COLO668 (cell line): ENCODE results near the gene SCN5A.
A peak's percentile ranks its signal among the peaks of the same experiment; 100 is the strongest.

Source experiments
- DNase-seq: peaks from one replicate; lab custom pipeline; 2025; ENCODE audit not compliant: unreplicated experiment; lab: John Stamatoyannopoulos, UW

SCN5A gene

DNA sequence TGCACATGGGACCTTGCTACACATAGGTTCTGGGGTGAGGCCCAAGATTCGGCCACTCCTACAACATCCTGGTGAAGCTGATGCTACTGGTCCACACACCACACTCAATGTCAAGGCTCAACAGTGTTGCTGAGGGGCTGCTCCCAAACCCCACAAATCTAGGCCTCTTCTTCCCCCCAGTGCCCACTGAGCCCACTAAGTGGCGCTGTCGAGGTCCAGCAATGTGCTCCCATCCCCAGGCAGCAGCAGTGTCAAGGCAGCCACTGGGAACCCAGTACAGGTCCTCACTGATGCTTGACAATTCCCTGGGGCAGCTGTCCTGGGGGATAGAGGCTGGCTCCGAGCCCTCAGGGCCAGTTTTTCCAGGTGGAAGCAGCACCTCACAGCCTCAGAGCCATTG is 21.5 kb downstream of the SCN5A start:
- DNase-seq = peak; percentile 1

DNA sequence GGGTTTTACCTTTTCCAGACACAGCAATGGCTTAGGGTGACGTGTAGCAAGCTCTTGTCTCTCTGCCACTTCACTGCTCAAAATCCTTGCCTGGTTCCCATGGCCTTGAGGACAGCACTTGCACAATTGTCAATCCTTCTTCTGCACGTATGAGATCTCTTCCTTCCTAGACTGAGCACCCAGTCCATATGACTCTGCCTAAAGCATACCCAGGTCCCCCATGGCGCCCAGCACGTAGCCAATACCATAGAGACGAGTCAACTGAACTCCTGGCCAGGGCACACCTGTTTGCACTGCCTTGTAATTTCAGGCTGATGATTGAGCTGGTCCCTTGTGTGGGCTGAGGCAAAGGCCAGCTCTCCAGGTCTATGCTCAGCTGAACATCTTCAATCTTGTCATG is 23.3 kb downstream of the SCN5A start:
- no peak for DNase-seq

DNA sequence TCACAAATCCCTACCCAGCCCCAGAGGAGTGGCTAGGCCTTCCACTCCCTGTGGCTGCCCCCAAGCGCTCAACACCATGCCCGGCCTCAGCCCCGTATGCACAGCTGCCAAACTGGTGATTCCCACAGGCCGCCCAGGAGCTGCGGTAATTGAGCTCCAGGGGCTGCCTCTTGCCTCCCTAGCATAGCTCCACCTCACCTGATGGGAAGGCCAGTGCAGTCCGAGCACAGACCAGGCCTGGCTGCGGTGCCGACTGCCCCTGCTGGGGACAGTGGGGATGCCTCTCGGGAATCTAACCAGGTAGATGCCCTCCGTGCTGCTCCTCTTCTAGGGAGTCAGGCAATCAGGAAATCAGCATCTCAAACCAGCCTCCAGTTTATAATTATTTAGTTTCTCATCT is 25.9 kb downstream of the SCN5A start:
- no peak for DNase-seq

DNA sequence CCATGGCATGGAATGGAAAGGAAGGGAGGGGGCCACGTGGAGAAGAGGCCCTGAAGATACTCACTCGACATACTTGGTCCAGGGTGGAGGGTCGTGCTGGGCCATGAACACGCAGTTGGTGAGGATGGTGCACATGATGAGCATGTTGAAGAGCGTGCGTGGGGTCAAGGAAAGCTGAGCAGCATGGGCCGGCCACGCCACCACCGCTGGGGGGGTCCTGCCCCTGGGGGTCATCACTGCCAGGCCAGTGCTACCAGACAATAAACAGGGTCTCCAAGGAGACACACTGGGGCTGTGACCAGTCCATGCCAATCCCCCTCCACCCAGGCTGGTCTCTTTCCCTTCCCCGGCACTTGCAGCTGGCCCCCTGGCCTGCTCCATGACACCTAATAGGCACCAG is 27.2 kb downstream of the SCN5A start:
- no peak for DNase-seq

DNA sequence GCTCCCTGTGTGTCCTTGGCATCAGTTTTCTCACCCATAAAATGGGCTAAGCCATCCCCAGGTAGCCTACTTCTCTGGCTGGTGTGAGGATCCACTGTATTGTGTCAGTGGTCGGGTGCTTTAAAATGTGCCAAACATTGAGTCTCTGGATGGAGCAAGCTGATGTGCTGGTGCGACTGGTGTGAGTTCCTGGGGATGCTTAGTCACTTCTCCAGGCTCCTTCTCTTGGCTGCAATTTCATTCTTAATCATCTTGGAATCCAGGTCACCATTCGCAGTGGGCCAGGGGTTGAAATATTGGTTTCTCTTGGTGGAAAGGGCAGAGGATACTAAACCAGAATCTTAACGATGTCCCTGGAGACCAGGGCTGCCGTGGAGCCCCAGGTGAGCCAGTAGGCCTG is 29.3 kb downstream of the SCN5A start:
- no peak for DNase-seq

DNA sequence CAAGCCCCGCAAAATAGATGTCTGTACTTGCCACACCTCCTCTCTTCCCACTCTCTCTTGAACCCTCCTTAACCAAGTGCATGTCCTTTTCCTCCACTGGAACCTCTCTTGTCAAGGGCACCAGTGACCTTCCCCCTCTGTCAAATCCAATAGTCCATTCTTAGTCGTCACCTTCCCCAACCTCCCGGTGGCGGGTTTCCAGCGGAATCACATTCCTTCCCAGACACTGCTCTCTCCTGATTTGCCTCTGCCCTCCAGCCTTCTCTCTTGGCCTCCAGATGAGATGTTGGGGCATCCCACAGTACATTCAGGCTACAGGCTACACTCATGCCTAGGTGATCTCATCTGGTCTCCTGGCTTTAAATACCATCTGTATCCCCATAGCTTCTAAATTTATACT is 31.1 kb downstream of the SCN5A start:
- DNase-seq = no peak

DNA sequence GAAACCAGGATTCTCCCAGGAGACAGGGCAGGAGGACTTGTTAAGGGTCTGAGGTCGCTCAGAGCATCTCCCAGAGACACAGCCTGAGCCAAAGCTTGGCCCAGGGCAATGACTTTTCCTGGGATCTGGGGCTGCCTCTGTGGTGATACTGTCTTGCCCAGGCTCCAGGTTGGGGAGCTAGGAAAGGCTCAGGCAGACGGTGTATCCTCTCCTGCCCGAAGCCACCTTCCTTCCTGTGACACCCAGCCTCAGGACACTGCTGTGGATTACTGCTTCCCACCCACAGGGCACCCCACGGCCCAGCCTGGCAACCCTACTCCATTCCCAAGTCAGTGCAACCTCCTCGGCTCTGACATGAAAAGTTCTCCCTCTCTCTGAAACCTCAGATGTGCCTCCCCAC is 31.9 kb downstream of the SCN5A start:
- no peak for DNase-seq

DNA sequence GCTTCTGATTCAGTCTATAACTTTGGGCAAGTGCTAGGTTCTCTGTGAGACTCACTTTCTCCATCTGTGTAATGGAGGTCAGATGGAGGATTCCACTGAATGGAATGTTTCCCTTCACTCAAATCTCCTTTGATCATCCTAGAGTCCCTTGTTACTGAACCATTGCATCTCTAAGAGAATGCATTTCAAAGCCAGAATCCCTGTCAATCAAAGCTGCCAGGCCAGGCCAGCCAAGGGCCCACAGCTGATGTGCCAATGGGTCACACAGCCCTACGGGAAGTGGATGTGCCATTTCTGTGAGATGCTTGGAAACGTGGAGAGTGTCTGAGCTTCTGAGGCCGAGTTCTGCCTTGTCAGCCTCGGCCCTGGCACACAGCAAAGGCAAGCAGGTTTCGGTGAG is 32.4 kb downstream of the SCN5A start:
- DNase-seq = no peak

DNA sequence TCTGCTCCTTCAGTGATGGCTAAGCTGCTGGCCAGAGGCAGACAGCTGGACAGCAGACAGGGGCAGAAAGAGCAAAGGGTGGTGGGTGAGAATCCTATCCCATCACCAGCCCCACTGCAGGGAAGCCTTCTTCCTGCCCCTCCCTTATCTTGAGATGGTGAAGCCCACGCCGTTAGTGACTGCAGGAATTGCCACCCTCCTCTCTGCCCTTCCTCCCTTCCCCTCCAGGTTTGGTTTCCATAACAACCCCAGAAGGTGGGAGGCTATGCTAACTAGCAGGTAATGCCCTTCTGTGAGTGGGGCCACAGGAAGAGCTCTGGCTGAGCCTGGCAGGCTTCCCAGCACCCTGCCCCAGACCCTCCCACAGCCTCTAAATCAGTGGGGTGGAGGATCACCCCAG is 32.8 kb downstream of the SCN5A start:
- DNase-seq = no peak

DNA sequence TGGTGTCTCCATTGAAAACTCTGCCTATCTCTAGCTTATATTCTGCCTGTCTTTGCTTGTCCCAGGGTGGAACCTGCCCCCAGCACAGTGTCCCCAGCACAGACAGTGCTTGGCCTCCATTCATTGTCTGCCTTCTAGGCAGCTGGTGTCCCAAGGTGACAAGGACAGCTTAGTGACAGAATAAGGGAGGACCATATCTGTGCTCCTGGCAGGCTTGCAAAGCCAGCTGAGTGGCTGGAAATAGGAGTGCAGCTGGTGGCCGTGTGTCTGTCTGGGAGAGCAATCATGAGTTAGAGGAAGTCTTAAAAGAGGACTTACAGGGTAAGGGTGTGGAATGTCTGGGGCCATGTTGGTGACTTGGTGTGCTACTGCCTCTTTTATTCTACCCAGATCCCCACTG is 33.4 kb downstream of the SCN5A start:
- no peak for DNase-seq

DNA sequence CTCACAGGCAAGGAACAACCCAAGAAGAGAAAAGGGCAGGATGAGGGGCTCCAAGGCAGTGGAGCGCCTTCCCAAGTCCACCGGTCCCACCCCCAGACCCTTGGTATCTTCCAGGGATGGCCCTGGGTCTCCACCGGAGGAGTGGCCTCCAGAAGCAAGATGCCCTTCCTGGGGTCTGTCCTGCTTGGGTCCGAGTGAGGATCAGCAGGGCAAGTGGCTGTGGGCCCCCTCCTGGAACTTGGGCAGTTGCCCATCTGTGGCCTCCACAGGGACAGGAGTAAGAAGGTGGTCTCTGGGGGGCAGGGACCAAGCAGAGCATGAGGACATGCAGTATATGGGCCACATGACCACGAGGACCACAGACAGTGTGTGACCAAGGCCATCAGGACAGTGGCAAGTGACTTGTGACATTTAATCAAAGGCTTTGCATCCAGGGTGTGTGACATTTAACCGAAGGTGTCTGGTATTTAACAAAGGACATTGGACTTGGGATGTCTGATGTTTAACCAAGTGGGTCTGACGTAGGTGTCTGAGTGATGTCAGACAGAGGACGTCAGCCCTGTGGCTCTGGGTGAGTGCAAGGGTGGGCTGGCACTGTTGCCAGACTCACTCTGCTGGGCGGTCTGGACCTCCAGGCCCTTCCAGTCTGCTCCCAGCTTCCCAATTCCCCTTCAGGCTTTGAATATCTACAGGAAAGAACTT is 34.7 kb downstream of the SCN5A start:
- no peak for DNase-seq

DNA sequence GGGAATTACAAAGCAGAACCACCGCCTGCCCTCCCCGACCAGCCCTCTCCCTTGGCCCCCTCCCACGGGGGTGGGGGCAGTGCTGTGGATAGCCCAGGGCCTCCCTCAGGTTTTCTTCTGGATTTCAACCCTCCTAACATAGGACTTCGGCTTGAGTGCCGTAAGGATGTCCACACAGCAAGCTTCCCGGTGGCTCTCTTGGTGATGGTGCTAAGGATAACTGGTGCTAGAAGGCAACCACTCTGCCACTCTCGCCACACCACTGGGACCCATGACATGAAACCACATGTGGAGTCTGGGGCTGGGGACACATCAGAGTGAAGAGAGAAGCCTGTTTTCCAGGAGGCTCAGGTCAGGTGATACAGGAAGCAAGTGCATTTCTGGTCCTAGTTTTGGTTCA is 35.4 kb downstream of the SCN5A start:
- no peak for DNase-seq

DNA sequence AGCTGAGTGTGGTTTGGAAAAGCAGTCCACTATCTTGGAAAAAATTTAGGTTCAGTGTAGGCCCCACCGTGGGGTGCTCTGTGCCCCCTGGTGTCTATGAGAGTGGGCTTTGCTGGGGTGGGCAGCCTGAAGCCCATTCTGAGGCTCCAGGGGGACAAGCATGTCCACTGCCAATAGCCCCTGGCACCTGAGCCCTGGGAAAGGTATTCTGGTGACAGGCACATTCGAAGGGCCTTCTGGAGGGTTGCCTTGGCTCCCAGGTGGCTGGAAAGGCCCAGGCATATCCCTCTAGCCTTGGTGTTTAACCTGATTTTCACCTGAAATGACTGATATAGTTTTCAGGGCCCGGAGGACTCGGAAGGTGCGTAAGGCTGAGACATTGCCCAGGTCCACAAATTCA is 36.1 kb downstream of the SCN5A start:
- DNase-seq = no peak

DNA sequence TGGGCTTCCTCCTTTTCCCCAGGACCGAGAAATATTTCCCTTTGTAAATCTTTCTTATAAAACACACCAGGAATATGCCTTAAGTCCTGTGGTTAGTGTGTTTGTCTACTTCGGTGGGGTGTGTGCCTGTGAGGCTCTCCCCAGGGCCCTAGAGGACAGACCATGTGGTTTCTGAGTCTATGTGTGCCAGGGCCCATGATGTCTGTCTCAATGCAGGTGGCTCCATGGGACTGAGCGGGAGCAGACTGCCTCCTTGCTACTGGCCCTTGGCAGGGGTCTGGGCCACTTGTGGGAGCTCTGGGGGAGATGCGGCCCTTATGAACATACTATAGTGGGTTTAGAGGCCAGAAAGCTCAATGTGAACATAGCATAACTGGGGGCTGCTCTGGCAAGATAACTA is 37.6 kb downstream of the SCN5A start:
- DNase-seq = no peak

DNA sequence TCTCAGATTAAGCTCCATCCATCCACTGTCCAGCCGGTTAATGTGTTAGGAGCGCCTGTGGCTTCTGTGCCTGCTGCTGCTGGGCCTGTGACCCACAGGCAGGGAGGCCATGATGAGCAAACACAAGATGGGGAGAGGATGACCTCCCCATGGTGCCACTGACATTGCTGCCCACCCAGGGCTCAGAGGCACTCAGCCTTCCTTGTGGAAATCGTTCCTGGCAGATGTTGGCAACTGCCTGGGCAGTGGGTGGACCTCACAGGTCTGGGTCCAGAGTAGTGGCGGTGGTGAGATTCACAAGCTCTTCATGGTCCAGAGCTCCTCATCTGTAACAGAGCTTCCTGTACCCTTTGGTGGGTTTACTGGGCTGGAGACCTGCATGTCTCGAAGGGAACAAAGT is 38.6 kb downstream of the SCN5A start:
- no peak for DNase-seq

DNA sequence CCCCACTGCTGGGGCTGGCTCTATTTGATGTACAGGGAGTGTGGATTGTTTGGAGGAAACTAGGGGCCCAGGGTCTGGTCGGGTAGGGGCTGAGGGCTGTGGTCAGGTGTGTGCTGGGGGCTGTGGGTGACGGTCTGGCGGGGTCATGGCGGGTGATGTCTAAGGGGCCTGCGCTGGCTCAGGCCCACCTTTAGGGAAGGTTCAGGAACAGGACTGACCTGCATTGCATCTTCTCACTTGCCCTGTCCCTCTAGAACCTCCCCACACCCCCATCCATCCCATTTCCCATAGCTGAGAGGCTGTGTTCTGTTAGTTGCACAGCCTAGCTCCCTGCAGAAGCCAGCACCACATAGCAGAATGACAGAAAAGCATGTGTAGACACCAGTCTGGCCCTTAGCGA is 39.1 kb downstream of the SCN5A start:
- no peak for DNase-seq

DNA sequence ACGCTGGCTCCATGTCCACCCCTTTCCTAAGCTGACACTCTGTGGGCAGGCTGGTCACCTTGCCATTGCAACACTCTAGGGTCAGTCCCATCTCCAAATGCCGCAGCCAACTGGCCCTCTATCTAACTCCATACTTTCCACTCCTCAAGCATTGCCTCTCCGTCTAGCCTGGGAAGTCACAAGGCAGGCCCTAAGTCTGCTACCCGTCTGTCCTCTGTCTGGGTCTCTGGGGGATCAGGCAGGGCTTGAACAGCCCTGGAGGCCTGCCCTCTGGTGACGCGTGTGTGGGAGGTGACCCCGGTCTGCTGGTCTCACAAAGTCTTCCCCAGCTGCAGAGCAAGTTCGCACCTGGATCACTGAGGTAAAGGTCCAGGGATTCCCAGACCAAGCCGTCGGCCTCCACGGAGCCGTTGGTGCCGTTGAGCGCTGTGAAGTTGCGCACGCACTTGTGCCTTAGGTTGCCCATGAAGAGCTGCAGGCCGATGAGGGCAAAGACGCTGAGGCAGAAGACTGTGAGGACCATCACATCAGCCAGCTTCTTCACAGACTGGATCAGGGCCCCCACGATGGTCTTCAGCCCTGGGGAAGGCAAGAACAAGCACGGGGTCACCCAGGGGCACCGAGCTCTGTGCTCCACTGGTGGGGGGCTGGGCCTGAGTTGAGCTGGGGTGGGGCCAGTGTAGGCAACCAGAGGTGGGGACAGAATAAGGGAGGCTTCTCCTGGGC is 39.9 kb downstream of the SCN5A start:
- no peak for DNase-seq

DNA sequence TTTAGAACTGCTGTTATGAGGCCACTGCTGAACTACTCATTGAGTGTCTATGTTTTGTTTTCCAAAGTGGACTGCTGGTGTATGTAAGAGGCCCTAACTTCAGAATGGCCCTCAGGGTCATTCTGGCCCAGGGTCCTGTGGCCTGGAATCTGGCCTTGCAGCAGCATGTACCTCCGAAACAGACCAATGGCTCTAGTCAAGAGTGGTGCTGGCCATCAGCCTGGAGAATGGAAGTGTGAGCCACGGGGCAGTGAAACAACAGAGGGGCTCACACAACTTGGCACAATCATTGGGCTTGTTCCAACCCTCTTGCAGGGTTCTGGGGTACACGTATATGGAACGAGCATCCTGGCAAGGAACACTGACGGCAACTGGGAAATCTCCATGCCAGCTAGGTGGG is 40.5 kb downstream of the SCN5A start:
- DNase-seq = no peak

DNA sequence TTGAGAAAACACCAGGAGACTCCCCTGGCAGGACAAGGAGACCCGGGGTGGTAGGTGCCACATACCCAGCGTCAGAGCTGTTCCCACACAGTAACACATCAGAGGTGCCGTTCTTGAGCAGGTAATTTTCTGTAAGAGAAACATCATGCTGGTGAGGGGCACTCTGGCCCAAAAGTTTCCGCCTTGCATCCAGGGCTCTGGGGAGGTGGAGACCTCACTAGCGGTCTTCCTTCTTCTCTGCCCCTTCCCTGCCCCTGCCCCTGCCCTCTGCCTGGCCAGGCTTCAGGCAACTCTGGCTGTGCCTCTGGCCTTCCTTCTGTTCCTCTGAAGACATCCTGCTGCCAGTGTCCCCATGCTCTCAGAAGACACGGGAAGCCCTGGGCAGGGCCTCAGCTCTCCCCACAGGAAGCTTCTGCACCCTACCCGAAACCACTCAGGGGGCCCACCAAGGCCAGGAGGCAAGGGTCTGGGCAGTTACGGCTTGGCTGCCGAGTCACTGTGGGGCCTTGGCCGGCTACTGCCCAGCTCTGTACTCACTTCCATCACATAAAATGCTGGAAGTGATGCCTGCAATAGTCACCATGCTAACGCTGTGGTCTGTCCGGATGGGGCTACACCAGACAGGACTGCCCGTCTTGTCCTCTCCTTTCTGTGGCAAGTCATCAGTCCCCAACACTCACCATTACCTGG is 41.3 kb downstream of the SCN5A start:
- DNase-seq = no peak

DNA sequence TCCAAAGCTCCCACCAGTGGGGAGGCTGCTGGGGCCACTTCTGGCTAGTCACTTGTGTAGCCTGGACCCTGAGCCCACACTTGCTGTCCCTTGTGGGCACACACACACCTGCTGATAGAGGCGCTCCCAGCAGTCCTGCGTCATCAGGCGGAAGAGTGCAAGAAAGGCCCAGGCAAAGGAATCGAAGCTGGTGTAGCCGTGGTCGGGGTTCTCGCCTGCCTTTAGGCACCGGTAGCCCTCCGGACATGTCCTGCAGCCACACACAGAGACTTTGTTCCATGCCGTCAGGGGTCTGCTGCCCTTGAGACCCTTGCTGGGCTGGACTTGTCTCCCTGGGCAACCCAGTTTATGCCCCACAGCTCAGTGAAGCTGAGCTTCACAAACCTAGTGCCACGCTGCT is 42.9 kb downstream of the SCN5A start:
- DNase-seq = no peak

DNA sequence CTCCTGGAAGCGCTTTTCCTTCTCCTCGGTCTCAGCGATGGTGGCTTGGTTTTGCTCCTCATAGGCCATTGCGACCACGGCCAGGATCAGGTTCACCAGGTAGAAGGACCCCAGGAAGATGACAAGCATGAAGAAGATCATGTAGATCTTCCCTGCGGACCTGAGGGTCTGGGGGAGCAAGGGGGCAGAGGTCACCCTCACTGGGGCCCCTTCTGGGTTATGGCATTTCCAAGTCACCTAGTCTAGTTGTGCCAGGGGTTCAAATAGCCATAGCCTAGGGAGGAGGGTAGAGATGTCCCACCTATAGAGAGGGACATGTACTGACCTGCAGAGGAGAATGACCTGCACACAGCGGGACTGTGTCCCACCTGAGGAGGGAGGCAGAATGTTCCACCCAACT is 43.5 kb downstream of the SCN5A start:
- DNase-seq = no peak

DNA sequence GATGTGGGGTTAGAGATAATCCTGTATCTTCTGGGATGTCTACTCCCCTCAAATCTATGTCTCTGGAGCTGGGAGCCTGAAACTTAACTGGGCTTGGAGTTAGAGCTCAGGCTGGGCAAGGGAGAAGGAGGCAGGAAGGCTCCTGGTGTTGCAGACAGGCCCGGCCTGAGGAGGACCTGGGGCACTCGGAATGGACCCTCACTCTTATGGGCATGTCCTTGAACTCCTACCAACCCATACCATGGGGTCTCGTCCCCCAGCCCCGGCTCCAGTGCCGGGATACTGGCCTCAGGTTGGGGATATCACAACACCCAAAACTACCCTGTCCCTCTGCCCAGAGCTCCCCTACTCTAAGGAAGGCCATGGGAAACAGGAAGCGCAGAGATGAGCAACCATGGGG is 45.2 kb downstream of the SCN5A start:
- no peak for DNase-seq
